ENCODE data around the gene BROX.

GRCh38 chr1:222734740-222735139, 22.4 kb downstream of the BROX start:
- TF ChIP-seq CTCF (IDR thresholded peaks at IDR 0.05) (no peak), POLR2AphosphoS5 (IDR thresholded peaks at IDR 0.05) (no peak), POLR2A (IDR thresholded peaks at IDR 0.05) (no peak)
